NB4 (cell line): ENCODE measurements around the gene ABCA8.

ENCODE experiments used
- POLR2A ChIP-seq: IDR thresholded peaks from 2 replicates; pipeline ENCODE4 v1.6.1; 2011; ENCODE audit warnings: mild to moderate bottlenecking; ENCODE audit not compliant: insufficient read length; ENCODE audit errors: extremely low read depth
- TF ChIP-seq, protein P1 (sequence below): IDR thresholded peaks from one replicate; pipeline ENCODE4 v1.5.1; 2012; ENCODE audit warnings: low read depth, low read length
- TF ChIP-seq, protein P2 (sequence below): IDR thresholded peaks from 2 replicates; pipeline ENCODE4 v1.6.1; 2011; ENCODE audit warnings: low read depth, low read length

DNA sequence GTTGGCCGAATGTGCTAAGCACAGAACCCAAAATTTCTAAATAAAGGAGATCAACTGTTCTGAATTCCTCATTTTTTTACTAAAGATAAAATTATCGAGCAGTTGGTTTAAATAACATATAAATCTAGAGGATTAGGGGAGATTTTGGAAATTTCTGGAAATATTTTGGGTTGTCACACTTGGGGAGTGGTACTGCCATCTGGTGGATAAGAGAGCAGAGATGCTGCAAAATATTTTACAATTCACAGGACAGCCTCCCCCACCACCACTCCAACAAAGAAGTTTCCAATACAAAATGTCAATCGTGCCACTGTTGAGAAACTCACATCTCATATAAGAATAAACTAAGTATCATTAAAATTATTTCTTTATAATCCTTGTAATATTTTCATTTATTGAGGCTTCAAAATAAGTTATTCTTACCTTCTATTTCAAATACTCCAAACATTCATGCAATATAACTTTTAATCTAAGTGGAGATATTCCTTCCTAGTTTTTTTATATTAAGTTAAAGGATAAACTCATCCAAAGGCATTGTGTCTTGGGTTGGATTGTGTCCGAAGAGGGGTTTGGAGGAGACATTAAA is 17.0 kb upstream of the ABCA8 start:
- TF ChIP-seq, protein P1, sequence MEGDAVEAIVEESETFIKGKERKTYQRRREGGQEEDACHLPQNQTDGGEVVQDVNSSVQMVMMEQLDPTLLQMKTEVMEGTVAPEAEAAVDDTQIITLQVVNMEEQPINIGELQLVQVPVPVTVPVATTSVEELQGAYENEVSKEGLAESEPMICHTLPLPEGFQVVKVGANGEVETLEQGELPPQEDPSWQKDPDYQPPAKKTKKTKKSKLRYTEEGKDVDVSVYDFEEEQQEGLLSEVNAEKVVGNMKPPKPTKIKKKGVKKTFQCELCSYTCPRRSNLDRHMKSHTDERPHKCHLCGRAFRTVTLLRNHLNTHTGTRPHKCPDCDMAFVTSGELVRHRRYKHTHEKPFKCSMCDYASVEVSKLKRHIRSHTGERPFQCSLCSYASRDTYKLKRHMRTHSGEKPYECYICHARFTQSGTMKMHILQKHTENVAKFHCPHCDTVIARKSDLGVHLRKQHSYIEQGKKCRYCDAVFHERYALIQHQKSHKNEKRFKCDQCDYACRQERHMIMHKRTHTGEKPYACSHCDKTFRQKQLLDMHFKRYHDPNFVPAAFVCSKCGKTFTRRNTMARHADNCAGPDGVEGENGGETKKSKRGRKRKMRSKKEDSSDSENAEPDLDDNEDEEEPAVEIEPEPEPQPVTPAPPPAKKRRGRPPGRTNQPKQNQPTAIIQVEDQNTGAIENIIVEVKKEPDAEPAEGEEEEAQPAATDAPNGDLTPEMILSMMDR = peak; percentile 24
- TF ChIP-seq, protein P2, sequence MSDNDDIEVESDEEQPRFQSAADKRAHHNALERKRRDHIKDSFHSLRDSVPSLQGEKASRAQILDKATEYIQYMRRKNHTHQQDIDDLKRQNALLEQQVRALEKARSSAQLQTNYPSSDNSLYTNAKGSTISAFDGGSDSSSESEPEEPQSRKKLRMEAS = no peak
- TF ChIP-seq POLR2A = no peak
